HG03135 (cell line): ENCODE measurements around the gene CORIN.

Source experiments
- ATAC-seq: cut with Tn5 transposase; IDR thresholded peaks from one replicate; pipeline ENCODE4 v1.9.1; 2021; ENCODE audit warnings: mild to moderate bottlenecking, moderate library complexity; ENCODE audit not compliant: unreplicated experiment

CORIN gene

GRCh38 chr4:47647544-47647943 is 190.3 kb downstream of the CORIN start:
- no peak for ATAC-seq

- ATAC-seq: no peak
Measured at GRCh38 chr4:47647029-47647428, 190.8 kb downstream of the CORIN start.

GRCh38 chr4:47646372-47646771 is 191.5 kb downstream of the CORIN start:
- no peak for ATAC-seq

GRCh38 chr4:47643845-47644244 is 194.0 kb downstream of the CORIN start:
- ATAC-seq: no peak

GRCh38 chr4:47642985-47643760 is 194.7 kb downstream of the CORIN start:
- no peak for ATAC-seq

- no peak for ATAC-seq
Measured at GRCh38 chr4:47642191-47642830, 195.6 kb downstream of the CORIN start.

- ATAC-seq: no peak
Measured at GRCh38 chr4:47641755-47642154, 196.1 kb downstream of the CORIN start.

- no peak for ATAC-seq
Measured at GRCh38 chr4:47640911-47641310, 197.0 kb downstream of the CORIN start.

- ATAC-seq: no peak
Measured at GRCh38 chr4:47639531-47639930, 198.3 kb downstream of the CORIN start.

GRCh38 chr4:47631161-47631560 is 206.7 kb downstream of the CORIN start:
- ATAC-seq: no peak

GRCh38 chr4:47624031-47624441 is 213.8 kb downstream of the CORIN start:
- no peak for ATAC-seq

- ATAC-seq: no peak
Measured at GRCh38 chr4:47621181-47621580, 216.7 kb downstream of the CORIN start.

- no peak for ATAC-seq
Measured at GRCh38 chr4:47619691-47620090, 218.2 kb downstream of the CORIN start.

GRCh38 chr4:47617607-47618006 is 220.3 kb downstream of the CORIN start:
- no peak for ATAC-seq

GRCh38 chr4:47615385-47615784 is 222.5 kb downstream of the CORIN start:
- no peak for ATAC-seq

GRCh38 chr4:47612116-47613023 is 225.5 kb downstream of the CORIN start:
- no peak for ATAC-seq

GRCh38 chr4:47606482-47606881 is 231.4 kb downstream of the CORIN start:
- ATAC-seq: no peak

- no peak for ATAC-seq
Measured at GRCh38 chr4:47598896-47599295, 239.0 kb downstream of the CORIN start.

GRCh38 chr4:47598320-47598719 is 239.5 kb downstream of the CORIN start:
- ATAC-seq: no peak

- ATAC-seq: no peak
Measured at GRCh38 chr4:47597696-47598095, 240.2 kb downstream of the CORIN start.

- no peak for ATAC-seq
Measured at GRCh38 chr4:47590325-47590724, 247.5 kb downstream of the CORIN start.
